Sigmoid colon (tissue), 7 donors: ENCODE data around the gene ITGA2. TPM values are rescaled to one million over a fixed set of nuclear protein-coding genes. Genes with fewer than 3 reads are reported as not detected.

Experiments used
- DNase-seq: peaks from one replicate; pipeline ENCODE4 v3.0.0-alpha.2; 2019
- H3K27ac ChIP-seq, 4 donors: fragments of 200-600 bp; sonication (generic); one replicate each; pipeline ENCODE4 v1.5.1; 2016 to 2019; ENCODE audit warnings: mild to moderate bottlenecking in 1 of 4
- H3K27me3 ChIP-seq, 3 donors: fragments of 200-600 bp; sonication (generic); one replicate each; pipeline ENCODE4 v1.5.1; 2019; ENCODE audit warnings: mild to moderate bottlenecking in 1 of 3
- H3K36me3 ChIP-seq, 4 donors: fragments of 200-600 bp; sonication (generic); one replicate each; pipeline ENCODE4 v1.5.1; 2016 to 2019
- H3K4me1 ChIP-seq, 4 donors: fragments of 200-600 bp; sonication (generic); one replicate each; pipeline ENCODE4 v1.5.1; 2017 to 2019
- H3K4me3 ChIP-seq, 4 donors: fragments of 200-600 bp; sonication (generic); one replicate each; pipeline ENCODE4 v1.5.1; 2017 to 2019; ENCODE audit warnings: mild to moderate bottlenecking in 2 of 4, moderate library complexity in 1 of 4
- H3K9me3 ChIP-seq, 4 donors: fragments of 200-600 bp in 3 of 4; sonication (generic) in 3 of 4; one replicate each; pipeline versions ENCODE4 v1.5.1 to v1.6.1; 2013 to 2019
- CTCF ChIP-seq, 4 experiments: fragments of 450-650 bp in 3 of 4; fragments of 200-600 bp in 1 of 4; IDR thresholded peaks; one replicate each; pipeline ENCODE4 v1.5.1; 2016 to 2019; ENCODE audit warnings: antibody characterized with exemption in 4 of 4, mild to moderate bottlenecking in 3 of 4, moderate library complexity in 2 of 4
- EP300 ChIP-seq, 4 donors: sonication (generic); formaldehyde crosslinking; IDR thresholded peaks; one replicate each; pipeline ENCODE4 v1.6.1; 2017; ENCODE audit warnings: antibody characterized with exemption in 4 of 4
- POLR2A ChIP-seq, 2 donors: fragments of 450-650 bp; IDR thresholded peaks; one replicate each; pipeline ENCODE4 v1.6.1; 2016; ENCODE audit warnings: antibody characterized with exemption in 2 of 2, mild to moderate bottlenecking in 2 of 2, moderate library complexity in 2 of 2
- POLR2AphosphoS5 ChIP-seq, 4 donors: sonication (generic); formaldehyde crosslinking; IDR thresholded peaks; one replicate each; pipeline ENCODE4 v1.6.1; 2017; ENCODE audit warnings: antibody characterized with exemption in 4 of 4
- WGBS, 2 donors: extraction: QIAGEN DNeasy Blood & Tissue Kit; methylation state at CpG; one replicate each; pipeline ENCODE4 v1.1.7; 2013; 5-methylcytosine and 5-hydroxymethylcytosine counted together
- intact Hi-C: fragments of 100-400 bp; cut with DNase I; formaldehyde crosslinking; loops from one replicate; pipeline ENCODE4 v1.15.1; 2023
- polyA plus RNA-seq, 3 donors: library from polyadenylated mRNA; stranded (reverse); fragments of 200-250 nt; gene quantifications; one replicate each; pipeline ENCODE4 v1.2.3, GENCODE V29; 2013
- total RNA-seq, 4 donors: library from RNA; depleted of rRNA; stranded (reverse); fragments of >200 nt; gene quantifications; one replicate each; pipeline ENCODE4 v1.1.0, GENCODE V29; 2016
- donor health status: healthy with polysubstance abuse.
- donor health status: Bipolar disorder and iron deficiency.
- donor health status: healthy.

ITGA2 gene
- total and polyA plus RNA-seq, 7 donors: 0.60 to 4.9 (median 1.4) TPM

DNA sequence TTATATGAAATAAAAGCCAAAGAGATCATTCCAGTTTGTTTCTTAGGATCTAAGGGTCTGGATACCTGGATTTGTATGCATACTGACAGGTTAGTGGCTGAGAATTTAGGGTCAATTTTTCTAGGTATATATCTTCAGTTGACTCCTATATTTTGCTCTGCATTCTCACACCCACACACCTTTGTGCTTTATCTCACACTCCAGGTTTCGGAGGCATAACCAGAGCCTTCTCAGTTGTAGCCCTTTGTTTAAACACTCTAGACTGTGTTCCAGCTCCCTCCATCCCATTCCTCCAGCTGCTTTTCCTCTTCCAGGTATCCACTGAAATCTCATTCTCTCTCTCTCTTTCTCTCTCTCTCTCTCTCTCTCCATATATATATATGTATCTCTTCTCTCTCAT, 131.0 kb downstream of the ITGA2 start:
- TF ChIP-seq EP300 (IDR thresholded peaks at IDR 0.05): no peak
- no peak for TF ChIP-seq CTCF (IDR thresholded peaks at IDR 0.05)
- TF ChIP-seq POLR2A (IDR thresholded peaks at IDR 0.05): no peak
- TF ChIP-seq POLR2AphosphoS5 (IDR thresholded peaks at IDR 0.05): no peak
- intact Hi-C loops: no loop called here
- H3K27me3 ChIP-seq: no peaks in the 10 kb centered on the region
- no peaks in the 10 kb centered on the region for H3K36me3 ChIP-seq
- H3K9me3 ChIP-seq: no peaks in the 10 kb centered on the region
- no peak for DNase-seq
- no peak overlapping the region for H3K4me3 ChIP-seq
- no peaks in the 10 kb centered on the region for H3K4me1 ChIP-seq
- H3K27ac ChIP-seq: no peak overlapping the region
- WGBS, 2 donors: 96 to 97% methylated on average over 1 of the region's 1 CpG

DNA sequence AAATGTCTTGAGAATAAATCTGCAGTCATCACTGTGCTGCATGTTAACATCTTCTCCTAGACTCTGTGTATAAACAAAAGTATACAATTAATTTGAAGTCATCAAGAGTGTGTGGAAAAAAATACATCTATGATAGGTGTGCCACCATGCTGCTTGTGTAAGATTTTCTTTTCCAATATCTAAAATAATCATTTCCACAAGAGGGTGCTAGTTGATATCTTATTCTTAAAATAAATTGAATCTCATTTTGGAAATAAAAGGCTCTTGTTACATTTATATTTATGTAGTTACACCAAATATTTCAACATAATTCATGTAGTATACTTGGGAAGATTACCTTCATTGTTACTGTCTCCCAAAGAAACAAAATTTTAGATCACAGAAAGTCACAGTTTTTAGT, 134.6 kb downstream of the ITGA2 start:
- no peaks in the 10 kb centered on the region for H3K27me3 ChIP-seq
- no peaks in the 10 kb centered on the region for H3K9me3 ChIP-seq
- H3K27ac ChIP-seq: no peak overlapping the region
- H3K36me3 ChIP-seq: no peaks in the 10 kb centered on the region
- DNase-seq: no peak
- no peaks in the 10 kb centered on the region for H3K4me1 ChIP-seq
- H3K4me3 ChIP-seq: no peak overlapping the region
- no peak for TF ChIP-seq EP300 (IDR thresholded peaks at IDR 0.05)
- TF ChIP-seq CTCF (IDR thresholded peaks at IDR 0.05): no peak
- TF ChIP-seq POLR2AphosphoS5 (IDR thresholded peaks at IDR 0.05): no peak
- TF ChIP-seq POLR2A (IDR thresholded peaks at IDR 0.05): no peak
- intact Hi-C loops: no loop called here

- no peak for DNase-seq
- WGBS, 2 donors: 91 to 93% methylated on average over 3 of the region's 3 CpGs
- Histone ChIP-seq H3K36me3 (no peaks in the 10 kb centered on the region), H3K4me1 (no peaks in the 10 kb centered on the region), H3K27ac (no peak overlapping the region), H3K27me3 (no peaks in the 10 kb centered on the region), H3K9me3 (no peaks in the 10 kb centered on the region), H3K4me3 (no peak overlapping the region)
- intact Hi-C loops: no loop called here
- TF ChIP-seq CTCF (IDR thresholded peaks at IDR 0.05) (no peak), POLR2A (IDR thresholded peaks at IDR 0.05) (no peak)
These were observed 137.4 kb downstream of the ITGA2 start for GRCh38 chr5:53126521-53126920.

DNA sequence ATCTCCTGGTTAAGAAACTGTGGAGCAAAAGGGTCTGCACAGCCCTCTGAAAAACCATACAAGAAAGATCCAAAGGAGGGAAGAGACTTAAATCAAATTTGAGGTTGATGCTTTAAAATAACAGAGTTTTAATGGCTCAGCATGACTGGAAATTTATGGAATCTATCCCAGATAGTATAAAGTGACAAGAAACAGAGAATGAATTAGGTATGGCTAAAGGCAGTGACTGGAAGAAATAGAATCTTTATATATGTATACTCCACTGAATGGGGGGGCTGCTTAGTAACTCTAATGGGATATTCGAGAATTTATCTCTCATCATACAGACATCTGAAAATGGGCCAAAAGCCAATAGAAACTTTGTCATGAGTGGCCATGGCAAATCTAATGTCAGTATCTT, 138.0 kb downstream of the ITGA2 start:
- no peak for TF ChIP-seq EP300 (IDR thresholded peaks at IDR 0.05)
- TF ChIP-seq POLR2AphosphoS5 (IDR thresholded peaks at IDR 0.05): no peak
- TF ChIP-seq POLR2A (IDR thresholded peaks at IDR 0.05): no peak
- TF ChIP-seq CTCF (IDR thresholded peaks at IDR 0.05): no peak
- WGBS, 2 donors: 0% methylated on average over 1 of the region's 1 CpG
- Histone ChIP-seq H3K4me3 (no peak overlapping the region), H3K4me1 (no peaks in the 10 kb centered on the region), H3K9me3 (no peaks in the 10 kb centered on the region), H3K36me3 (no peaks in the 10 kb centered on the region), H3K27me3 (no peaks in the 10 kb centered on the region), H3K27ac (no peak overlapping the region)
- DNase-seq: no peak
- intact Hi-C loops: no loop called here

- 80 to 82% methylated on average over 1 of the region's 1 CpG for WGBS, 2 donors
- Histone ChIP-seq H3K4me3 (no peak overlapping the region), H3K4me1 (no peaks in the 10 kb centered on the region), H3K9me3 (no peaks in the 10 kb centered on the region), H3K36me3 (no peaks in the 10 kb centered on the region), H3K27ac (no peak overlapping the region), H3K27me3 (no peaks in the 10 kb centered on the region)
- TF ChIP-seq POLR2AphosphoS5 (IDR thresholded peaks at IDR 0.05) (no peak), POLR2A (IDR thresholded peaks at IDR 0.05) (no peak), CTCF (IDR thresholded peaks at IDR 0.05) (no peak), EP300 (IDR thresholded peaks at IDR 0.05) (no peak)
- DNase-seq: no peak
- intact Hi-C loops: no loop called here
These were observed 139.3 kb downstream of the ITGA2 start for GRCh38 chr5:53128481-53128880.
